Left renal cortex interstitium (tissue), 4 donors: Measurements from ENCODE around the gene COQ10A. TPM values are rescaled to one million over a fixed set of nuclear protein-coding genes. Genes with fewer than 3 reads are reported as not detected.
A peak's percentile ranks its signal among the peaks of the same experiment; 100 is the strongest.

Source experiments
- DNase-seq, 4 donors: peaks; one replicate each; pipeline ENCODE4 v3.0.0-alpha.2; 2013; ENCODE audit warnings: low read depth in 4 of 4, low spot score in 2 of 4, missing footprints in 1 of 4
- polyA plus RNA-seq, 4 donors: library from polyadenylated mRNA; unstranded; fragments of 120-200 nt; gene quantifications; one replicate each; pipeline ENCODE4 v1.2.1, GENCODE V29; 2013; ENCODE audit not compliant: insufficient read length in 4 of 4

Gene COQ10A
- polyA plus RNA-seq, result 10 to 100 TPM; 13.3 to 20.7 (median 19.0) TPM

- DNase-seq, result peak; percentile 75 to 91 (median 86)
Observed at GRCh38 chr12:56266693-56267442, at the start of gene COQ10A. TSS of gene COQ10A (plus strand) at chr12:56266942. CDS start at chr12:56267119, 177 bp downstream.

- no peak for DNase-seq
Observed at GRCh38 chr12:56219840-56220239, 46.9 kb upstream of the COQ10A start.

GRCh38 chr12:56220611-56221231, 46.0 kb upstream of the COQ10A start:
- peak in 1 of 4 donors; percentile 58 for DNase-seq

GRCh38 chr12:56221232-56221756, 45.4 kb upstream of the COQ10A start:
- DNase-seq, result peak in 3 of 4 donors; percentile 42 to 61 (median 52)

GRCh38 chr12:56221757-56222530, 44.8 kb upstream of the COQ10A start, which contains the start of gene RNF41:
TSS of gene RNF41 (minus strand) at chr12:56221922. CDS start at chr12:56214047, 7,875 bp downstream.
- DNase-seq, result peak; percentile 91 to 97 (median 94)

- DNase-seq, result no peak
Observed at GRCh38 chr12:56222531-56222895, 44.2 kb upstream of the COQ10A start.

- no peak for DNase-seq
Observed at GRCh38 chr12:56223571-56224101, 43.1 kb upstream of the COQ10A start.

GRCh38 chr12:56224102-56224701, 42.5 kb upstream of the COQ10A start, which contains the start of gene NABP2:
TSS of gene NABP2 (plus strand) at chr12:56224342. CDS start at chr12:56224857, 515 bp downstream.
- peak; percentile 90 to 97 (median 93) for DNase-seq

- DNase-seq, result no peak
Observed at GRCh38 chr12:56224954-56225353, 41.8 kb upstream of the COQ10A start.

- DNase-seq, result no peak
Observed at GRCh38 chr12:56229082-56229481, 37.7 kb upstream of the COQ10A start.

GRCh38 chr12:56229916-56230431, 36.8 kb upstream of the COQ10A start, which contains the start of gene SLC39A5:
TSS of gene SLC39A5 (plus strand) at chr12:56230051. CDS start at chr12:56231275, 1,224 bp downstream.
- DNase-seq, result no peak

- DNase-seq, result no peak
Observed at GRCh38 chr12:56230432-56231183, 36.1 kb upstream of the COQ10A start.

- DNase-seq, result no peak
Observed at GRCh38 chr12:56231184-56231582, 35.6 kb upstream of the COQ10A start.

GRCh38 chr12:56234746-56235436, 31.9 kb upstream of the COQ10A start:
- no peak for DNase-seq

- DNase-seq, result no peak
Observed at GRCh38 chr12:56236091-56236490, 30.7 kb upstream of the COQ10A start.

- no peak for DNase-seq
Observed at GRCh38 chr12:56236985-56237384, 29.8 kb upstream of the COQ10A start.

GRCh38 chr12:56237552-56237951, 29.2 kb upstream of the COQ10A start:
- no peak for DNase-seq
